ENCODE data around the gene VPS41. TPM values are rescaled to one million over a fixed set of nuclear protein-coding genes. Genes with fewer than 3 reads are reported as not detected.
A peak's percentile ranks its signal among the peaks of the same experiment; 100 is the strongest.

VPS41 gene
- polyA plus RNA-seq, 1 experiment = 15.7 TPM

- DNase-seq (ENCODE audit: low read depth) = no peak
- no peaks in the 10 kb centered on the region for H3K27me3 ChIP-seq (ENCODE audit: control insufficient read depth, insufficient read depth, low read length)
- POLR2A ChIA-PET = no interaction called here
- TF ChIP-seq, protein P1, sequence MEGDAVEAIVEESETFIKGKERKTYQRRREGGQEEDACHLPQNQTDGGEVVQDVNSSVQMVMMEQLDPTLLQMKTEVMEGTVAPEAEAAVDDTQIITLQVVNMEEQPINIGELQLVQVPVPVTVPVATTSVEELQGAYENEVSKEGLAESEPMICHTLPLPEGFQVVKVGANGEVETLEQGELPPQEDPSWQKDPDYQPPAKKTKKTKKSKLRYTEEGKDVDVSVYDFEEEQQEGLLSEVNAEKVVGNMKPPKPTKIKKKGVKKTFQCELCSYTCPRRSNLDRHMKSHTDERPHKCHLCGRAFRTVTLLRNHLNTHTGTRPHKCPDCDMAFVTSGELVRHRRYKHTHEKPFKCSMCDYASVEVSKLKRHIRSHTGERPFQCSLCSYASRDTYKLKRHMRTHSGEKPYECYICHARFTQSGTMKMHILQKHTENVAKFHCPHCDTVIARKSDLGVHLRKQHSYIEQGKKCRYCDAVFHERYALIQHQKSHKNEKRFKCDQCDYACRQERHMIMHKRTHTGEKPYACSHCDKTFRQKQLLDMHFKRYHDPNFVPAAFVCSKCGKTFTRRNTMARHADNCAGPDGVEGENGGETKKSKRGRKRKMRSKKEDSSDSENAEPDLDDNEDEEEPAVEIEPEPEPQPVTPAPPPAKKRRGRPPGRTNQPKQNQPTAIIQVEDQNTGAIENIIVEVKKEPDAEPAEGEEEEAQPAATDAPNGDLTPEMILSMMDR (IDR thresholded peaks at IDR 0.05; ENCODE audit: insufficient read depth, low read depth, low read length) = no peak
- CTCF ChIA-PET = interaction anchor here (0.7 to 1.4 kb wide), 2 partner anchors 10 to 91 kb away, joined by 3 read pairs; no protein-coding TSS in a partner anchor
- H3K36me3 ChIP-seq (ENCODE audit: control insufficient read depth, insufficient read depth, low read length) = no peaks in the 10 kb centered on the region
- H3K4me3 ChIP-seq (ENCODE audit: low read depth, low read length) = no peak overlapping the region
These were observed 157.6 kb downstream of the VPS41 start for GRCh38 chr7:38751416-38751815.

- ChIA-PET CTCF (interaction anchor here (1.0 to 1.3 kb wide), 2 partner anchors 12 to 83 kb away, joined by 3 to 8 read pairs; no protein-coding TSS in a partner anchor), POLR2A (no interaction called here)
- TF ChIP-seq, protein P1 (IDR thresholded peaks at IDR 0.05; ENCODE audit: insufficient read depth, low read depth, low read length) = peak; percentile 40
- Histone ChIP-seq H3K27me3 (ENCODE audit: control insufficient read depth, insufficient read depth, low read length) (no peaks in the 10 kb centered on the region), H3K4me3 (ENCODE audit: low read depth, low read length) (no peak overlapping the region), H3K36me3 (ENCODE audit: control insufficient read depth, insufficient read depth, low read length) (no peaks in the 10 kb centered on the region)
- DNase-seq (ENCODE audit: low read depth) = no peak
These were observed 160.9 kb downstream of the VPS41 start for GRCh38 chr7:38748056-38748610.

GRCh38 chr7:38746438-38746837, 162.6 kb downstream of the VPS41 start:
- H3K4me3 ChIP-seq (ENCODE audit: low read depth, low read length) = no peak overlapping the region
- no peaks in the 10 kb centered on the region; the same call in 1 of the 2 replicates for H3K36me3 ChIP-seq (ENCODE audit: control insufficient read depth, insufficient read depth, low read length)
- TF ChIP-seq, protein P1 (IDR thresholded peaks at IDR 0.05; ENCODE audit: insufficient read depth, low read depth, low read length) = no peak
- ChIA-PET POLR2A (no interaction called here), CTCF (interaction anchor here (1.0 kb wide), 1 partner anchor 377 kb away, joined by 3 read pairs; no protein-coding TSS in a partner anchor)
- no peak for DNase-seq (ENCODE audit: low read depth)
- H3K27me3 ChIP-seq (ENCODE audit: control insufficient read depth, insufficient read depth, low read length) = no peaks in the 10 kb centered on the region

- POLR2A ChIA-PET = interaction anchor here (0.6 kb wide), 1 partner anchor 789 kb away, joined by 6 read pairs; no protein-coding TSS in a partner anchor
These were observed 164.2 kb downstream of the VPS41 start for GRCh38 chr7:38744746-38745145.

DNA sequence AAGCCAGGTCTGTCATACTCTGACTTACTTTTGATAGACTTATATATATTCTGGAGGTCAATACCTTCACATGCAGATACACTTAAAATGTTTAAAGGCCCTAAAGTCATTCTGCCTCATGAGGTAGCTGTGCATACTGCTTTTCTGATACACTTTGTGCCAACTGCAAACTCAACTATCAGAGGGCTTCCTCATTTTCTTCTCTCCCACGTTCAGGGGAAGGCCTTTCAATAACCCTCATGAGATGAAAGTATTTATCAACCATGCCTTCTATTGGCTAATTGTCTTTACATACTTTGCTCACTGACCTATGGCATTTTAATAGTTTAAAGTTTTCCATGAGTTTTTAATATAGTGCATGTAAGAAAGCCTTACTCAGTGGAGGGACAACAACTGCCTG, 165.1 kb downstream of the VPS41 start:
- ChIA-PET CTCF (no interaction called here), POLR2A (interaction anchor here (0.6 kb wide), 1 partner anchor 790 kb away, joined by 6 read pairs; no protein-coding TSS in a partner anchor)
- H3K4me3 ChIP-seq (ENCODE audit: low read depth, low read length) = no peak overlapping the region
- no peak for DNase-seq (ENCODE audit: low read depth)
- TF ChIP-seq, protein P1 (IDR thresholded peaks at IDR 0.05; ENCODE audit: insufficient read depth, low read depth, low read length) = no peak
- no peaks in the 10 kb centered on the region for H3K27me3 ChIP-seq (ENCODE audit: control insufficient read depth, insufficient read depth, low read length)
- H3K36me3 ChIP-seq (ENCODE audit: control insufficient read depth, insufficient read depth, low read length) = no peaks in the 10 kb centered on the region; the same call in 1 of the 2 replicates

More at GRCh38 chr7:38744746-38745145, 164.2 kb downstream of the VPS41 start:
- no peak overlapping the region for H3K4me3 ChIP-seq (ENCODE audit: low read depth, low read length)
- H3K36me3 ChIP-seq (ENCODE audit: control insufficient read depth, insufficient read depth, low read length) = no peaks in the 10 kb centered on the region; the same call in 1 of the 2 replicates
- TF ChIP-seq, protein P1 (IDR thresholded peaks at IDR 0.05; ENCODE audit: insufficient read depth, low read depth, low read length) = no peak
- H3K27me3 ChIP-seq (ENCODE audit: control insufficient read depth, insufficient read depth, low read length) = no peaks in the 10 kb centered on the region
- peak; percentile 17 for DNase-seq (ENCODE audit: low read depth)
- CTCF ChIA-PET = no interaction called here

Data from BJ (cell line).